ENCODE data around the gene MTA3. TPM values are rescaled to one million over a fixed set of nuclear protein-coding genes. Genes with fewer than 3 reads are reported as not detected.
"Not testable (repeated sequence)": the region's sequence is repeated elsewhere in the genome, so short reads cannot be mapped to it uniquely, and the experiment has no call there.

Gene MTA3
- total RNA-seq, 1 experiment from 2014 or later, result 21.0 TPM

DNA sequence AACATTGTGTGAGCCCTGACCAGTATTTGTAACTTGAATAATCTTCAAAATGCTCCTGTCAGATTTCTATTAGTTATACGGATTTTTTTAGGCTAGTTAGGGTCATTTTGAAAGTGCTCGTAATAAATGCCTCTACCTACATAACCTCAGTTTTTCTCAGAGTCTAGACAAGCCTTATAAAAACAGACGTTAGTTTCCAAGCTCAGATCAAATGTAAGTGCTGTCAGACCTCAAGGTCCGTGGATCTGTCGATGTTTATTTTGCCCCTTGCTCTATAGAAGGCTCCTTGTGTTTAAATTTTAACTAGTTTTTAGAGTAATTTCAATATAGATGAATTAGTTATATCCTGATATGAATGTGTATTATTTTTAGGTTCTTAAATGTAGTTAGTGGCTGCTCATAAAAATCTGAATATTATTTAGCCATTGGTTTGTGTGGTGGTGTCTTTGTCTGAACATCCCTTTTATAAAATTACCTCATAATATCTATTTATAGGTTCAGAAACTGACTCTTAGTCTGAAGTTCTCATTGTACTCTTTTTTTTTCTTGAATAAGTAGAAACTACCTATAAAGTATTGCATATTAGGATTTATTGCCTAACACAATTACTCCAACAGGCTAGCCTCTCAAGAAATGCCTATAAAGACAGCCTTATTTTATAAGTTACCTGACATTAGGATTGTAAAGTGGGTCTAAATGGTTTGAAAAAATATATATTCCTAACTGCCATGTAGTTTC, 71.1 kb downstream of the MTA3 start:
- no peaks in the 10 kb centered on the region for H3K9me3 ChIP-seq (replicated peaks)
- H3K27ac ChIP-seq, result no peak overlapping the region
- DNase-seq (ENCODE audit: low read depth in 1 of 2, low spot score in 2 of 2), result no peak
- H3K4me3 ChIP-seq, result no peak overlapping the region
- no peaks in the 10 kb centered on the region; the same call in 1 of the 2 replicates for H3K27me3 ChIP-seq (replicated peaks)
- no peaks in the 10 kb centered on the region for H3K4me1 ChIP-seq (replicated peaks)
- H3K36me3 ChIP-seq, result peaks cover 7% of the 10 kb centered on the region

DNA sequence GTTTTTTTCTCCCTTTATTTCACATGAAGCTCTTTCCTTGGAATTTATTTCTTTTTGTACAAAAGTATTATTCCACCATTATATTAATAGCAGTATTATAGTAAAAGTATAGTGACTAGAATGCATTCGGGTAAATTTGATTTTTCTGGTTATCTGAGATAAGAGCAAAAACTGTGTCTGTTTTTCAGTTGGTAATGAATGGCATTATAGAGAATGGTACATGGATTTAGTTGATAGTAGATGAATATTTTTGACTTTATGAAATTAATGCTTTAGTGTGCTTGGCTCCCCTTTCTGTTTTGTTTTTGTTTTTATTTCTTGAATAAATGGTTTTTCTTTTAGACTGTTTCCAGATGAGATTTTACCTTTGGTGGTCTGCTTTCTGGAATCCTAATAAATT, 71.8 kb downstream of the MTA3 start:
- Histone ChIP-seq H3K36me3 (peaks cover 11% of the 10 kb centered on the region), H3K9me3 (replicated peaks) (no peaks in the 10 kb centered on the region), H3K4me1 (replicated peaks) (no peaks in the 10 kb centered on the region), H3K27me3 (replicated peaks) (no peaks in the 10 kb centered on the region; the same call in 1 of the 2 replicates), H3K27ac (no peak overlapping the region), H3K4me3 (no peak overlapping the region)
- DNase-seq (ENCODE audit: low read depth in 1 of 2, low spot score in 2 of 2), result no peak

DNA sequence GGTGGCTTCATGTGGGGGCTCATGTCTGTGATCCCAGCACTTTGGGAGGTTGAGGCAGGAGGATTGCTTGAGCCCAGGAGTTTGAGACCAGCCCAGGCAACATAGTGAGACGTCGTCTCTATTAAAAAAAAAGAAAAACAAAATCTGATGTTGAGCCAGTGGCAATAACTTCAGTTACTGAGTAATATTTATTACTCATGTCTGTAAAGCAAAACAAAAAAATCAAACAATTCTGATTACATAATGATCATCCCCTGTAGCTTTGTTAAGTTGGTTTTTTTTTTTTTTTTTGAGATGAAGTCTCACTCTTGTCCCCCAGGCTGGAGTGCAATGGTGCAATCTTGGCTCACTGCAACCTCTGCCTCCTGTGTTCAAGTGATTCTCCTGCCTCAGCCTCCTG, 73.9 kb downstream of the MTA3 start:
- not testable (repeated sequence) for H3K4me3 ChIP-seq; DNase-seq (ENCODE audit: low read depth in 1 of 2, low spot score in 2 of 2); H3K27ac ChIP-seq; H3K27me3 ChIP-seq (replicated peaks); H3K4me1 ChIP-seq (replicated peaks); H3K9me3 ChIP-seq (replicated peaks)
- peaks cover 26% of the 10 kb centered on the region for H3K36me3 ChIP-seq

- H3K9me3 ChIP-seq (replicated peaks), result 0 out of 2 replicates have a peak, but pooled peaks cover 2% of the 10 kb centered on the region
- H3K4me1 ChIP-seq (replicated peaks), result no peaks in the 10 kb centered on the region
- H3K27ac ChIP-seq, result no peak overlapping the region
- no peak overlapping the region for H3K4me3 ChIP-seq
- H3K36me3 ChIP-seq, result peaks cover 26% of the 10 kb centered on the region
- no peaks in the 10 kb centered on the region for H3K27me3 ChIP-seq (replicated peaks)
- no peak for DNase-seq (ENCODE audit: low read depth in 1 of 2, low spot score in 2 of 2)
Measured at GRCh38 chr2:42645551-42645950, 77.1 kb downstream of the MTA3 start.

DNA sequence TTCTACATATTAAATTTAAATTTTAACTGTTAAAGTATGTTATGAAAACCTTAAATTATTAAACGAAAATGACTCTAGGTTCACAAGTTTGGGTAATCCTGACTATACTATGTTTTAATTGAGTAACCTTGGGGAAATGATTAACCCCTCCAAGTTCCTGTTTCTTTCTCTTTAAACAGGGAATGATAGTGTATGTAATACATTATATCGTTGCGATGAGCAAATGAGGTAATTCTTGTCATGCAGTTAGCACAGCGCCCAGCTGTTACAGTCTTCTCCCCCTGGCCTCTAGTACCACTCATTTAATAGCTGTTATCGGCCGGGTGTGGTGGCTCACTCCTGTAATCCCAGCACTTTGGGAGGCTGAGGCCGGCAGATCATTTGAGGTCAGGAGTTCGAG, 80.4 kb downstream of the MTA3 start:
- Histone ChIP-seq H3K27me3 (replicated peaks) (no peaks in the 10 kb centered on the region), H3K27ac (no peak overlapping the region), H3K9me3 (replicated peaks) (0 out of 2 replicates have a peak, but pooled peaks cover 2% of the 10 kb centered on the region), H3K4me3 (no peak overlapping the region), H3K4me1 (replicated peaks) (peaks cover 12% of the 10 kb centered on the region), H3K36me3 (peaks cover 26% of the 10 kb centered on the region)
- DNase-seq (ENCODE audit: low read depth in 1 of 2, low spot score in 2 of 2), result no peak

- DNase-seq (ENCODE audit: low read depth in 1 of 2, low spot score in 2 of 2), result no peak
- H3K9me3 ChIP-seq (replicated peaks), result no peaks in the 10 kb centered on the region
- peaks cover 7% of the 10 kb centered on the region for H3K36me3 ChIP-seq
- no peak overlapping the region for H3K27ac ChIP-seq
- H3K27me3 ChIP-seq (replicated peaks), result no peaks in the 10 kb centered on the region
- no peak overlapping the region for H3K4me3 ChIP-seq
- H3K4me1 ChIP-seq (replicated peaks), result peaks cover 23% of the 10 kb centered on the region
Measured at GRCh38 chr2:42651057-42651456, 82.6 kb downstream of the MTA3 start.

- Histone ChIP-seq H3K4me1 (replicated peaks) (peaks cover 23% of the 10 kb centered on the region), H3K27ac (no peak overlapping the region), H3K27me3 (replicated peaks) (no peaks in the 10 kb centered on the region), H3K36me3 (no peaks in the 10 kb centered on the region; the same call in 1 of the 2 replicates), H3K4me3 (no peak overlapping the region), H3K9me3 (replicated peaks) (no peaks in the 10 kb centered on the region)
- DNase-seq (ENCODE audit: low read depth in 1 of 2, low spot score in 2 of 2), result no peak
Measured at GRCh38 chr2:42652086-42652485, 83.7 kb downstream of the MTA3 start.

- no peaks in the 10 kb centered on the region for H3K9me3 ChIP-seq (replicated peaks)
- DNase-seq (ENCODE audit: low read depth in 1 of 2, low spot score in 2 of 2), result no peak
- no peak overlapping the region for H3K27ac ChIP-seq
- no peaks in the 10 kb centered on the region; the same call in 1 of the 2 replicates for H3K36me3 ChIP-seq
- H3K27me3 ChIP-seq (replicated peaks), result no peaks in the 10 kb centered on the region
- H3K4me3 ChIP-seq, result no peak overlapping the region
- peaks cover 23% of the 10 kb centered on the region for H3K4me1 ChIP-seq (replicated peaks)
Measured at GRCh38 chr2:42653039-42653438, 84.6 kb downstream of the MTA3 start.

GRCh38 chr2:42653908-42654445, 85.5 kb downstream of the MTA3 start:
- H3K9me3 ChIP-seq (replicated peaks), result no peaks in the 10 kb centered on the region
- H3K27me3 ChIP-seq (replicated peaks), result no peaks in the 10 kb centered on the region
- peaks cover 23% of the 10 kb centered on the region for H3K4me1 ChIP-seq (replicated peaks)
- H3K4me3 ChIP-seq, result no peak overlapping the region
- peak in 1 of 2 experiments; percentile 28 for DNase-seq (ENCODE audit: low read depth in 1 of 2, low spot score in 2 of 2)
- H3K27ac ChIP-seq, result no peak overlapping the region
- H3K36me3 ChIP-seq, result no peaks in the 10 kb centered on the region; the same call in 1 of the 2 replicates

DNA sequence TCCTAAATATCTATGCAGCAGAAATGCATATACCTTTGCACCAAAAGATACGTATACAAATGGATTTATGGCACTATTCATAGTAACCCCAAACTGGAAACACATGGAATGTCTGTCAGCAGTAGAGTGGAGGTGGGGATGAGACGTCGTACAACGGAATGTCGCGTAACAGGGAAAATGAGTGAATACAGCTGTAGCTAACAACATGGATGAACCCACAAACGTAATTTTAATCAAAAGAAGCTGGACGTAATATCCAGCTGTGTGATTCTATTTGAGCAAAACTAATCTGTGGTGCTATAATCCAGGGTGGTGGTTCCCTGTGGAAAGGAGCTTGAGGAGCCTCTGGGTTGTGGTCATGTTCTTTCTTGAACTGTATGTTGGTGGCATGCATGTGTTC, 89.9 kb downstream of the MTA3 start:
- DNase-seq (ENCODE audit: low read depth in 1 of 2, low spot score in 2 of 2), result no peak
- Histone ChIP-seq H3K36me3 (no peaks in the 10 kb centered on the region), H3K27ac (no peak overlapping the region), H3K4me3 (no peak overlapping the region), H3K27me3 (replicated peaks) (no peaks in the 10 kb centered on the region), H3K4me1 (replicated peaks) (peaks cover 21% of the 10 kb centered on the region), H3K9me3 (replicated peaks) (no peaks in the 10 kb centered on the region)

- peaks cover 8% of the 10 kb centered on the region for H3K4me1 ChIP-seq (replicated peaks)
- H3K36me3 ChIP-seq, result peaks cover 1% of the 10 kb centered on the region; the same call in 1 of the 2 replicates
- H3K27ac ChIP-seq, result no peak overlapping the region
- H3K9me3 ChIP-seq (replicated peaks), result no peaks in the 10 kb centered on the region
- no peak overlapping the region for H3K4me3 ChIP-seq
- DNase-seq (ENCODE audit: low read depth in 1 of 2, low spot score in 2 of 2), result peak in 1 of 2 experiments; percentile 10
- H3K27me3 ChIP-seq (replicated peaks), result no peaks in the 10 kb centered on the region
Measured at GRCh38 chr2:42659609-42660008, 91.2 kb downstream of the MTA3 start.

DNA sequence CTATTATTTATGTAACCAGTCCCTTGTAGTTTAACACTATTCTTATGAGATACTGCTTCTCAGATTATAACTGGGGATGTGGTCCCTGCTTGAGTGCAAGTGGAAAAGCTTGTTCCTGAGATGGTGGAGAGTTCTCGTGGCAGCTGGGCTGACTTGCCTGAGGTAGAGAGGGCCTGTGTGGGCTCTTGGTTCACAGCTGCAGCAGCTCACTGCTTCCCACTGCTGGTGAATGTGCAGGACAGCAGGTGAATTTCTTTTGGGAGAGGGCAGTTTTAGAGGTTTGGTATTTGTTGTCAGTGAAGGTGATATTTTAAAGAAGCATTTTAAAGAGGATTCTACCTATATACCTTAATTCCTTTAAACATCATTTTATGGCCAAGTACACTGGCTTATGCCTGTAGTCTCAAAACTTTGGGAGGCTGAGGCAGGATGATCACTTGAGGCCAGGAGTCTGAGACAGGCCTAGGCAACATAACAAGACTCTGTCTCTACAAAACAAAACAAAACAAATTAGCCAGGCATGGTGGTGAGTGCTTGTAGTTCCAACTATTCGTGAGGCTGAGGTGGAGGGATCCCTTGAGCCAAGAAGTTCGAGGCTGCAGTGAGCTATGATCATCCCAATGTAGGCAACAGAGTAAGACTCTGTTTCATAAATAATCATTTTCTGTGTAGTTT, 94.8 kb downstream of the MTA3 start:
- peak; percentile 55 to 66 for DNase-seq (ENCODE audit: low read depth in 1 of 2, low spot score in 2 of 2)
- Histone ChIP-seq H3K4me1 (replicated peaks) (peaks cover 5% of the 10 kb centered on the region; the same call in 1 of the 2 replicates), H3K27me3 (replicated peaks) (no peaks in the 10 kb centered on the region; the same call in 1 of the 2 replicates), H3K36me3 (peaks cover 4% of the 10 kb centered on the region; the same call in 1 of the 2 replicates), H3K27ac (no peak overlapping the region), H3K9me3 (replicated peaks) (no peaks in the 10 kb centered on the region), H3K4me3 (no peak overlapping the region)

DNA sequence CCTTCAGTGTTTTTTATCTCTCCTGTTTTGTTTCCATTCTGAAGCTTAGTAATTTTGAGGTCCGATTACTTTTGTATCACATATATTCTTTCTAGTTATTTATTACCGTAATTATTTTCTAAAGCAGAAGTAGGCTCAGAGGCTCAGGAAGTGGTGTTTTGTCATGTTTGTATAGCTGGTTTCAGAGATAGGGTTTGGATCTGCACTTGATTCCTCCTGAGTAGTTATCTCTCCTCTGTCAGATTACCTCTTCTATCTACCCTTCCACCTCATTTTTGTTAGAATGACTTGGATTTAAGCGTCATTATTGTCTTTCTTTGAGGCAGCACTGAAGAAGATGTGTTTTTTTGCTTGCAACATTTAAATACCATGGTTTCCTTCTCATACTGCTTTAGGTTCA, 95.4 kb downstream of the MTA3 start:
- Histone ChIP-seq H3K36me3 (peaks cover 4% of the 10 kb centered on the region; the same call in 1 of the 2 replicates), H3K27me3 (replicated peaks) (no peaks in the 10 kb centered on the region; the same call in 1 of the 2 replicates), H3K9me3 (replicated peaks) (no peaks in the 10 kb centered on the region), H3K4me3 (no peak overlapping the region), H3K4me1 (replicated peaks) (peaks cover 5% of the 10 kb centered on the region; the same call in 1 of the 2 replicates), H3K27ac (no peak overlapping the region)
- no peak for DNase-seq (ENCODE audit: low read depth in 1 of 2, low spot score in 2 of 2)

All from SJSA1 (cell line).